NB4 (cell line): ENCODE results near the gene ADCYAP1R1.

Source experiments
- CTCF ChIP-seq: IDR thresholded peaks from one replicate; pipeline ENCODE4 v1.5.1; 2012; ENCODE audit warnings: low read depth, low read length
- MAX ChIP-seq: IDR thresholded peaks from 2 replicates; pipeline ENCODE4 v1.6.1; 2011; ENCODE audit warnings: low read depth, low read length

- peak; percentile 35 for TF ChIP-seq CTCF
- no peak for TF ChIP-seq MAX
These were observed 13.0 kb downstream of the ADCYAP1R1 start for GRCh38 chr7:31065021-31065593.
